ENCODE results near the gene RNF39. TPM values are rescaled to one million over a fixed set of nuclear protein-coding genes. Genes with fewer than 3 reads are reported as not detected.
"Not testable (repeated sequence)": the region's sequence is repeated elsewhere in the genome, so short reads cannot be mapped to it uniquely, and the experiment has no call there.

Gene RNF39, protein sequence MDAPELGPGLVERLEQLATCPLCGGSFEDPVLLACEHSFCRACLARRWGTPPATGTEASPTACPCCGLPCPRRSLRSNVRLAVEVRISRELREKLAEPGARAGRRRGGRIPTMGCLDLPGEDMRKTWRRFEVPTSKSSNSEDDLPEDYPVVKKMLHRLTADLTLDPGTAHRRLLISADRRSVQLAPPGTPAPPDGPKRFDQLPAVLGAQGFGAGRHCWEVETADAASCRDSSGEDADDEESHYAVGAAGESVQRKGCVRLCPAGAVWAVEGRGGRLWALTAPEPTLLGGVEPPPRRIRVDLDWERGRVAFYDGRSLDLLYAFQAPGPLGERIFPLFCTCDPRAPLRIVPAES
- polyA plus RNA-seq (2013), result 0.69 TPM

DNA sequence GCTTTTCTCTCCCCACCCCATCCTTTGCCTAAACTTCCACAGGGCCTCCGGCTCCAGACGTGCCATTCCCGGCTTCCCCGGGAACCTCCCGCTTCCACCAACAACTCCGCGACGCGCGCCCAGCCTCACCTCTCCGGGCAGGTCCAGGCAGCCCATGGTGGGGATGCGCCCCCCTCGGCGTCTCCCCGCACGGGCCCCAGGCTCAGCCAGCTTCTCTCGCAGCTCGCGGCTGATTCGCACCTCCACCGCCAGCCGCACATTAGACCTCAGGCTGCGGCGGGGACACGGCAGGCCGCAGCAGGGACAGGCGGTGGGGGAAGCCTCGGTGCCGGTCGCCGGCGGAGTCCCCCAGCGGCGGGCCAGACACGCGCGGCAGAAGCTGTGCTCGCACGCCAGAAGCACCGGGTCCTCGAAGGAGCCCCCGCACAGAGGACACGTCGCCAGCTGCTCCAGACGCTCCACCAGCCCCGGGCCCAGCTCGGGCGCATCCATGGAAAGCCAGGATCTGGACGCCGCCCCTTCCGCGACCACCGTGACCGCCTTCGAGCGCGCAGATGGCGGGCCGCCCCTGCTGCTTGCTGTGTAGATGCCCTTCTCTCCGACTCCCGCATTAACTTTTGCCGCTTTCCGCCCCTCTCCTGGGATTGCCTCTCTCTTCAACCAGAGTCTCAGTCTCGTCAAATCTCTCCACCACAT lies at the start of gene RNF39:
Gene RNF39 (minus strand): TSS at position 676 of the 696 bp plus-strand sequence. CDS start 184 bp downstream, at position 492.
- H3K4me3 ChIP-seq (ENCODE audit: control insufficient read depth in 1 of 7, extremely low read depth in 1 of 7, insufficient read depth in 4 of 7, low read depth in 2 of 7, low read length in 6 of 7), result peak within 1 kb of the TSS in 4 of 7 experiments; percentile 16 to 64 (median 56)
- H3K36me3 ChIP-seq (ENCODE audit: control insufficient read depth in 4 of 4, insufficient read depth in 4 of 4, low read length in 3 of 4), result peaks cover 0 to 5% (median under 1%) of the 10 kb centered on the region in 4 experiments
- H3K27ac ChIP-seq (ENCODE audit: insufficient read depth in 1 of 2, low read depth in 1 of 2, low read length in 2 of 2, poor library complexity in 1 of 2, severe bottlenecking in 2 of 2), result no peak within 1 kb of the TSS
- H3K9me3 ChIP-seq (ENCODE audit: control extremely low read depth in 1 of 5, control insufficient read depth in 4 of 5, insufficient read depth in 2 of 5, low read depth in 1 of 5, low read length in 4 of 5), result no peaks in the 10 kb centered on the region
- peak in 2 of 3 donors; percentile 48 to 61 for DNase-seq
- peaks cover 14 to 96% (median 58%) of the 10 kb centered on the region in 5 experiments for H3K27me3 ChIP-seq (replicated peaks in 2 of 5; ENCODE audit: control insufficient read depth in 4 of 5, insufficient read depth in 5 of 5, low read length in 4 of 5)
- WGBS (ENCODE audit: insufficient coverage), result 1% methylated on average over 53 of the region's 64 CpGs
- POLR2A ChIA-PET, result no interaction called here
- H3K4me1 ChIP-seq (ENCODE audit: control extremely low read depth in 1 of 4, control insufficient read depth in 4 of 4, insufficient read depth in 4 of 4, low read length in 3 of 4), result peaks cover 0 to 32% (median 21%) of the 10 kb centered on the region in 4 experiments
- CTCF ChIA-PET, result interaction anchor here (2.9 kb wide), 1 partner anchor 28 kb away, joined by 10 read pairs; no protein-coding TSS in a partner anchor

DNA sequence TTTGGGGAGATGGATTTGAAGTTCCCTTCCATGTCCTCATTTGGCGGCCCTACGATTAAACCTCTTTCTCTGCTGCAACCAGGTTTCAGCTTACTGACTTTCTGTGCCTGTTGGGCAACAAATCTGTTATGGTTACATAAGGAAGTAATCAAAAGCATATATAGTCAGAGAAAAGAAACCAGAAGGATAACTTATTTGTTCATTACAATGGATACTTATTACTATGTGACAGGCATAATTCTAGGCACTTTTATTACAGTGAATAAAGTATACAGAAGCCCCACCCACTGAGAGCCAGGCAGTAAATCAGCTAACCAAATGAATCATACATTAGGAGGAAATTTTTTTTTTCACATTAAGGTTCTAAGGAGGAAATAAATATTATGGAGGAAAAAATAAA lies 46.9 kb upstream of the RNF39 start:
- Histone ChIP-seq H3K4me3 (ENCODE audit: control insufficient read depth in 1 of 7, extremely low read depth in 1 of 7, insufficient read depth in 4 of 7, low read depth in 2 of 7, low read length in 6 of 7) (no peak overlapping the region), H3K9me3 (ENCODE audit: control extremely low read depth in 1 of 5, control insufficient read depth in 4 of 5, insufficient read depth in 2 of 5, low read depth in 1 of 5, low read length in 4 of 5) (no peaks in the 10 kb centered on the region), H3K4me1 (ENCODE audit: control extremely low read depth in 1 of 4, control insufficient read depth in 4 of 4, insufficient read depth in 4 of 4, low read length in 3 of 4) (peaks cover 0 to 3% (median 0%) of the 10 kb centered on the region in 4 experiments), H3K36me3 (ENCODE audit: control insufficient read depth in 4 of 4, insufficient read depth in 4 of 4, low read length in 3 of 4) (no peaks in the 10 kb centered on the region), H3K27ac (ENCODE audit: insufficient read depth in 1 of 2, low read depth in 1 of 2, low read length in 2 of 2, poor library complexity in 1 of 2, severe bottlenecking in 2 of 2) (no peak overlapping the region), H3K27me3 (replicated peaks in 2 of 5; ENCODE audit: control insufficient read depth in 4 of 5, insufficient read depth in 5 of 5, low read length in 4 of 5) (peaks cover 0 to 27% (median 3%) of the 10 kb centered on the region in 5 experiments)
- POLR2A ChIA-PET, result no interaction called here
- CTCF ChIA-PET, result interaction anchor here (1.0 to 1.2 kb wide), 4 partner anchors 9 to 45 kb away, joined by 3 to 4 read pairs (median 3); no protein-coding TSS in a partner anchor
- no CpG with 5 or more reads among the region's 2 CpGs for WGBS (ENCODE audit: insufficient coverage)
- no peak for DNase-seq

DNA sequence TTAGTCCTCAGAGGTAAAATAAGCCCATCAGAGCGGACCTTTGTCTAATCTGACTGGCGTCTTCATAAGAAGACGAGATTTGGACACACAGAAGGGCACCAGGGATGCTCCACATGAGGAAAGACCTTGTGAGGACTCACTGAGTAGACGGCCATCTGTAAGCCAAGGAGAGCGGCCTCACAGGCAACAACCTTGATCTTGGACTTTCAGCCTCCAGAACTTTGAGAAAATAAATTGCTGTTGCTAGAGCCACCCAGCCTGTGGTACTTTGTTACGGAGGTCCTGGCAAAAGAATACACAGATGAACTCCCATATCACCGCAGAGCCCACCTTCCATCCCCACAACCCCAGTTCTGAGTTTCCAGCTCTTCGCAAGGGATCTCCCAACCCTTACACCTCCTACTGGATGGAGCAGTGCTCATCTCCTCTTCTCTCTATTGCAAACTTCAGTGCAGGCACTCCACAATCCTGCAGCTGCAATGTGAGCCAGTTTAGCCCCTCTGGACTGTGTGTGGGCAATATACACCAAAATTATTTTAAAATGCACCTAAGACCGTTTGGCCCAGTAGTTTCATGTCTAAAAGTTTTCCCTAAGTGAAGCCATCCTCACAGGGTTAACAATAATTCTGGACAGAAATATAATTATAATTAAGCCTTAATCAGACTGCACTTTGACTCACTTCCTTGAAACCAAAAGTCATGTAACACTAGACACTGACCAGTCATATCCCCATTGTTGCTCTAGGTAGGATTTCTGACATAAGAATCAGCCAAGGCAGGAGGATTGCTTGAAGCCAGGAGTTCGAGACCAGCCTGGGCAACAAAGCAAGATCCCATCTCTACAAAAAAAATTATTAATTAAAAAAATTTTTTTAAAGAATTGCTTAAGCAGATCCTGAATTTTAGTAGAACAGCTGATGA lies 46.1 kb upstream of the RNF39 start:
- CTCF ChIA-PET, result interaction anchor here (0.6 to 1.5 kb wide), 5 partner anchors 10 to 375 kb away, joined by 3 to 4 read pairs (median 3); no protein-coding TSS in a partner anchor
- Histone ChIP-seq H3K9me3 (ENCODE audit: control extremely low read depth in 1 of 5, control insufficient read depth in 4 of 5, insufficient read depth in 2 of 5, low read depth in 1 of 5, low read length in 4 of 5) (no peaks in the 10 kb centered on the region), H3K36me3 (ENCODE audit: control insufficient read depth in 4 of 4, insufficient read depth in 4 of 4, low read length in 3 of 4) (no peaks in the 10 kb centered on the region), H3K4me3 (ENCODE audit: control insufficient read depth in 1 of 7, extremely low read depth in 1 of 7, insufficient read depth in 4 of 7, low read depth in 2 of 7, low read length in 6 of 7) (no peak overlapping the region), H3K4me1 (ENCODE audit: control extremely low read depth in 1 of 4, control insufficient read depth in 4 of 4, insufficient read depth in 4 of 4, low read length in 3 of 4) (no peaks in the 10 kb centered on the region), H3K27ac (ENCODE audit: insufficient read depth in 1 of 2, low read depth in 1 of 2, low read length in 2 of 2, poor library complexity in 1 of 2, severe bottlenecking in 2 of 2) (no peak overlapping the region), H3K27me3 (replicated peaks in 2 of 5; ENCODE audit: control insufficient read depth in 4 of 5, insufficient read depth in 5 of 5, low read length in 4 of 5) (peaks cover 0 to 19% (median 3%) of the 10 kb centered on the region in 5 experiments)
- DNase-seq, result no peak
- WGBS (ENCODE audit: insufficient coverage), result 94% methylated on average over 8 of the region's 10 CpGs
- POLR2A ChIA-PET, result no interaction called here

DNA sequence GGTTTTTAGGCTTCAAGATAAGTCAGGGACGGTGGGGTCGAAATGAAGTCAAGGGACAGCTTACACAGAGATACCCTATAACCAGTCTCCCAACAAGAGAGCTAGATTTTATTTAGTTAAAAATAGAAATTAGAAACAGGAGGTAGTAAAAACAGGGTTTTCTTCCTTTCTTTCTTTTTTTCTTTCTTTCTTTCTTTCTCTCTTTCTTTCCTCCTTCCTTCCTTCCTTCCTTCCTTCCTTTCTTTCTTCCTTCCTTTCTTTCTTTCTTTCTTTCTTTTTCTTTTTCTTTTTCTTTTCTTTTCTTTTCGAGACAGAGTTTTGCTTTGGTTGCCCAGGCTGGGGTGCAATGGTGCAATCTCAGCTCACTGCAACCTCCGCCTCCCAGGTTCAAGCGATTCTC lies 43.1 kb upstream of the RNF39 start:
- 93% methylated on average over 2 of the region's 5 CpGs for WGBS (ENCODE audit: insufficient coverage)
- CTCF ChIA-PET, result interaction anchor here (1.3 to 1.5 kb wide), 2 partner anchors 12 to 17 kb away, joined by 3 to 5 read pairs; no protein-coding TSS in a partner anchor

DNA sequence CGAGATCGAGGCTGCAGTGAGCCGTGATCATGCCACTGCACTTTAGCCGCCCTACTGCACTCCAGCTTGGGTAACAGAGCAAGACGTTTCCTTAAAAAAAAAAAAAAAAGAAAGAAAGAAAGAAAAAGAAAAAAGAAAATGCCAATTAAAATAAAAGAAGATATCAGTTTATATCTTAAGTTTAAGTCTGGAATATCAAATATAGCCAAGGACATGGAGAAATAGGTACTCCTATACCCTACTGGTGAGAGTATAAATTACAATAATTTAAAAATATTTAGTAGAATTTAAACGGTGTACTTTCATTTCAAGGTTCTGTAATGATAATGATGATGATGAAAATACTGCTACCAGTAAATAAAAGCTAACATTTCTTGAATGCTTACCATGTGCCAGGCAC lies 41.2 kb upstream of the RNF39 start:
- no peaks in the 10 kb centered on the region for H3K9me3 ChIP-seq (ENCODE audit: control extremely low read depth in 1 of 5, control insufficient read depth in 4 of 5, insufficient read depth in 2 of 5, low read depth in 1 of 5, low read length in 4 of 5)
- H3K4me3 ChIP-seq (ENCODE audit: control insufficient read depth in 1 of 7, extremely low read depth in 1 of 7, insufficient read depth in 4 of 7, low read depth in 2 of 7, low read length in 6 of 7), result no peak overlapping the region
- POLR2A ChIA-PET, result no interaction called here
- CTCF ChIA-PET, result interaction anchor here (0.6 to 2.5 kb wide), 5 partner anchors 9 to 1266 kb away, joined by 3 to 20 read pairs (median 3); no protein-coding TSS in a partner anchor
- no peak overlapping the region for H3K27ac ChIP-seq (ENCODE audit: insufficient read depth in 1 of 2, low read depth in 1 of 2, low read length in 2 of 2, poor library complexity in 1 of 2, severe bottlenecking in 2 of 2)
- 93% methylated on average over 3 of the region's 6 CpGs for WGBS (ENCODE audit: insufficient coverage)
- peaks cover 8 to 35% (median 22%) of the 10 kb centered on the region in 5 experiments for H3K27me3 ChIP-seq (replicated peaks in 2 of 5; ENCODE audit: control insufficient read depth in 4 of 5, insufficient read depth in 5 of 5, low read length in 4 of 5)
- no peaks in the 10 kb centered on the region for H3K4me1 ChIP-seq (ENCODE audit: control extremely low read depth in 1 of 4, control insufficient read depth in 4 of 4, insufficient read depth in 4 of 4, low read length in 3 of 4)
- DNase-seq, result no peak
- no peaks in the 10 kb centered on the region for H3K36me3 ChIP-seq (ENCODE audit: control insufficient read depth in 4 of 4, insufficient read depth in 4 of 4, low read length in 3 of 4)

More for the DNA sequence above, 43.1 kb upstream of the RNF39 start:
- H3K36me3 ChIP-seq (ENCODE audit: control insufficient read depth in 4 of 4, insufficient read depth in 4 of 4, low read length in 3 of 4); H3K4me3 ChIP-seq (ENCODE audit: control insufficient read depth in 1 of 7, extremely low read depth in 1 of 7, insufficient read depth in 4 of 7, low read depth in 2 of 7, low read length in 6 of 7); H3K4me1 ChIP-seq (ENCODE audit: control extremely low read depth in 1 of 4, control insufficient read depth in 4 of 4, insufficient read depth in 4 of 4, low read length in 3 of 4); DNase-seq; POLR2A ChIA-PET; H3K9me3 ChIP-seq (ENCODE audit: control extremely low read depth in 1 of 5, control insufficient read depth in 4 of 5, insufficient read depth in 2 of 5, low read depth in 1 of 5, low read length in 4 of 5); H3K27ac ChIP-seq (ENCODE audit: insufficient read depth in 1 of 2, low read depth in 1 of 2, low read length in 2 of 2, poor library complexity in 1 of 2, severe bottlenecking in 2 of 2): not testable (repeated sequence)
- H3K27me3 ChIP-seq (replicated peaks in 2 of 5; ENCODE audit: control insufficient read depth in 4 of 5, insufficient read depth in 5 of 5, low read length in 4 of 5), result peaks cover 2 to 17% (median 6%) of the 10 kb centered on the region in 5 experiments

DNA sequence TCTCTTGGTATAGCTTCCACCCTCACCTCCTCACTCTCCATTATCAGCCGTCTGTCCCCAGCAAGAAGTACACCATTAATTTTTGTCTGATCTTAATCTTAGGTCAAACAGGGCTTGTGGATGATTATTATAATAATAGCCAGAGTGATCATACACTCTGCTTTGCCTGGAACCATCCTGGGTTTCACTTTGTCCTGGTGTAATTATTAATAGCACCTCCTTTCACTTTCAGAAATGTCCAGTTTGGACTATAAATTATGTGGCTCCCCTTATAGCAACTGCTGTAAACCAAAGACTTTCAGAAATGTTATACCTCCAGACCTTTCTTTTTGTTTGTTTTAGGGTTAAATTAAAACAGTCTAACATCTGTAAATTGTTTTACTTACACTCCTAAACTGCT lies 38.3 kb upstream of the RNF39 start:
- H3K9me3 ChIP-seq (ENCODE audit: control extremely low read depth in 1 of 5, control insufficient read depth in 4 of 5, insufficient read depth in 2 of 5, low read depth in 1 of 5, low read length in 4 of 5), result no peaks in the 10 kb centered on the region
- no peak for DNase-seq
- no peaks in the 10 kb centered on the region for H3K36me3 ChIP-seq (ENCODE audit: control insufficient read depth in 4 of 4, insufficient read depth in 4 of 4, low read length in 3 of 4)
- H3K27me3 ChIP-seq (replicated peaks in 2 of 5; ENCODE audit: control insufficient read depth in 4 of 5, insufficient read depth in 5 of 5, low read length in 4 of 5), result peaks cover 13 to 55% (median 28%) of the 10 kb centered on the region in 5 experiments
- no peak overlapping the region for H3K4me3 ChIP-seq (ENCODE audit: control insufficient read depth in 1 of 7, extremely low read depth in 1 of 7, insufficient read depth in 4 of 7, low read depth in 2 of 7, low read length in 6 of 7)
- H3K4me1 ChIP-seq (ENCODE audit: control extremely low read depth in 1 of 4, control insufficient read depth in 4 of 4, insufficient read depth in 4 of 4, low read length in 3 of 4), result no peaks in the 10 kb centered on the region
- CTCF ChIA-PET, result interaction anchor here (1.1 to 4.0 kb wide), 3 partner anchors 11 to 27 kb away, joined by 3 to 25 read pairs (median 16); no protein-coding TSS in a partner anchor
- POLR2A ChIA-PET, result no interaction called here
- WGBS (ENCODE audit: insufficient coverage), result no CpG with 5 or more reads among the region's 1 CpG
- no peak overlapping the region for H3K27ac ChIP-seq (ENCODE audit: insufficient read depth in 1 of 2, low read depth in 1 of 2, low read length in 2 of 2, poor library complexity in 1 of 2, severe bottlenecking in 2 of 2)

All from common myeloid progenitor, CD34-positive (primary cell).